Right lobe of liver (tissue), 6 donors: ENCODE results near the gene CFAP90. TPM values are rescaled to one million over a fixed set of nuclear protein-coding genes. Genes with fewer than 3 reads are reported as not detected.

ENCODE experiments used
- ATAC-seq, 4 donors: fragments of 200-7000 bp; cut with Tn5 transposase; one replicate each; pipeline ENCODE4 v1.9.1; 2020; ENCODE audit warnings: mild to moderate bottlenecking in 4 of 4, moderate library complexity in 4 of 4
- DNase-seq, 3 donors: peaks; one replicate each; pipeline ENCODE4 v3.0.0-alpha.2; 2020
- H3K27ac ChIP-seq, 3 donors: fragments of 200-600 bp; one replicate each; pipeline ENCODE4 v1.8.0; 2022
- H3K27me3 ChIP-seq, 2 donors: fragments of 200-600 bp; one replicate each; pipeline ENCODE4 v1.8.0; 2022
- H3K36me3 ChIP-seq, 4 donors: fragments of 200-600 bp; sonication (generic) in 1 of 4; one replicate each; pipeline versions ENCODE4 v1.5.1 to v1.8.0; 2017 to 2022; ENCODE audit warnings: control low read depth in 1 of 4
- H3K4me1 ChIP-seq, 4 donors: fragments of 200-600 bp; sonication (generic) in 1 of 4; one replicate each; pipeline versions ENCODE4 v1.5.1 to v1.8.0; 2017 to 2022; ENCODE audit warnings: control low read depth in 1 of 4
- H3K4me3 ChIP-seq, 3 donors: fragments of 200-600 bp; one replicate each; pipeline ENCODE4 v1.8.0; 2022
- H3K9me3 ChIP-seq, 4 donors: fragments of 200-600 bp; sonication (generic) in 1 of 4; one replicate each; pipeline versions ENCODE4 v1.5.1 to v1.8.0; 2017 to 2022; ENCODE audit warnings: control low read depth in 1 of 4
- CTCF ChIP-seq, 4 donors: fragments of 200-600 bp in 3 of 4; fragments of 450-650 bp in 1 of 4; IDR thresholded peaks; one replicate each; pipeline versions ENCODE4 v1.5.1 to v1.8.0; 2016 to 2022; ENCODE audit warnings: antibody characterized with exemption in 4 of 4, mild to moderate bottlenecking in 2 of 4
- POLR2A ChIP-seq: fragments of 450-650 bp; IDR thresholded peaks from one replicate; pipeline ENCODE4 v1.6.1; 2017; ENCODE audit warnings: antibody characterized with exemption, mild to moderate bottlenecking
- WGBS: methylation state at CpG from one replicate; pipeline ENCODE4 v1.1.6; 2018; ENCODE audit warnings: low coverage, low lambda C conversion rate; ENCODE audit not compliant: insufficient coverage; ENCODE audit errors: missing lambda C conversion rate; 5-methylcytosine and 5-hydroxymethylcytosine counted together
- intact Hi-C, 2 donors: fragments of 100-400 bp; cut with DNase I; formaldehyde crosslinking; loops; one replicate each; pipeline versions ENCODE4 v1.11.2 to v1.14.1; 2022
- total RNA-seq, 6 experiments: library from RNA; depleted of rRNA in 2 of 6; stranded (reverse); fragments of >200 nt in 2 of 6; fragmentation: NEBNext Ultra II Directional in 3 of 6; extraction: Animal tissue kit (Norgen Biotek cat#: 25700) in 3 of 6; gene quantifications; one replicate each; pipeline versions ENCODE4 v1.1.0 to v1.2.4, GENCODE V29; 2016 to 2023
- donor health status: DM: no; HTN: yes; CAD: no.
- donor health status: DM: no; HTN: no; CAD: no.
- donor health status: DM: no; HTN: no; CAD: no.
- donor health status: DM: no; HTN: yes; CAD: no.
- donor health status: DM: no; HTN: yes; CAD: no.

The CFAP90 gene
- total RNA-seq, 6 experiments from 2014 or later: 0.10 to 0.64 (median 0.41) TPM; not detected in 2

GRCh38 chr5:7793895-7794294 is 57.0 kb downstream of the CFAP90 start:
- TF ChIP-seq CTCF (IDR thresholded peaks at IDR 0.05) (no peak), POLR2A (no peak)
- 51% methylated on average over 2 of the region's 5 CpGs for WGBS

GRCh38 chr5:7789567-7789966 is 61.4 kb downstream of the CFAP90 start:
- TF ChIP-seq POLR2A (no peak), CTCF (IDR thresholded peaks at IDR 0.05) (no peak)
- no peak for ATAC-seq
- no peaks in the 10 kb centered on the region for H3K36me3 ChIP-seq
- WGBS: 87% methylated on average over 7 of the region's 7 CpGs
- no peaks in the 10 kb centered on the region for H3K4me1 ChIP-seq
- no peaks in the 10 kb centered on the region for H3K27me3 ChIP-seq
- H3K27ac ChIP-seq: no peak overlapping the region
- no peak for DNase-seq
- no peaks in the 10 kb centered on the region for H3K9me3 ChIP-seq
- H3K4me3 ChIP-seq: no peak overlapping the region
- intact Hi-C loops: no loop called here

More at GRCh38 chr5:7793895-7794294, 57.0 kb downstream of the CFAP90 start:
- intact Hi-C loops: no loop called here
- H3K27ac ChIP-seq: no peak overlapping the region
- ATAC-seq: no peak
- no peak overlapping the region for H3K4me3 ChIP-seq
- no peak for DNase-seq
- H3K27me3 ChIP-seq: no peaks in the 10 kb centered on the region
- H3K9me3 ChIP-seq: no peaks in the 10 kb centered on the region
- H3K4me1 ChIP-seq: no peaks in the 10 kb centered on the region
- H3K36me3 ChIP-seq: no peaks in the 10 kb centered on the region

- TF ChIP-seq CTCF (IDR thresholded peaks at IDR 0.05) (no peak), POLR2A (no peak)
- no peaks in the 10 kb centered on the region for H3K4me1 ChIP-seq
- no peaks in the 10 kb centered on the region for H3K9me3 ChIP-seq
- no peaks in the 10 kb centered on the region for H3K27me3 ChIP-seq
- no peak overlapping the region for H3K27ac ChIP-seq
- DNase-seq (no peak), ATAC-seq (no peak)
- intact Hi-C loops: no loop called here
- 42% methylated on average over 2 of the region's 3 CpGs for WGBS
- H3K4me3 ChIP-seq: no peak overlapping the region
- no peaks in the 10 kb centered on the region for H3K36me3 ChIP-seq
These were observed 63.2 kb downstream of the CFAP90 start for GRCh38 chr5:7787770-7788169.

GRCh38 chr5:7784683-7785380 is 66.1 kb downstream of the CFAP90 start:
- no peak for DNase-seq
- Histone ChIP-seq H3K4me1 (no peaks in the 10 kb centered on the region), H3K4me3 (no peak overlapping the region), H3K27me3 (no peaks in the 10 kb centered on the region), H3K36me3 (no peaks in the 10 kb centered on the region), H3K9me3 (no peaks in the 10 kb centered on the region), H3K27ac (no peak overlapping the region)
- TF ChIP-seq CTCF (IDR thresholded peaks at IDR 0.05) (no peak), POLR2A (no peak)
- ATAC-seq: no peak
- 39% methylated on average over 3 of the region's 4 CpGs for WGBS
- intact Hi-C loops: no loop called here
